HepG2 (cell line): Measurements from ENCODE around the gene PKN2. TPM values are rescaled to one million over a fixed set of nuclear protein-coding genes. Genes with fewer than 3 reads are reported as not detected.

Source experiments
- ATF5 ChIP-seq: sonication (generic); formaldehyde crosslinking; IDR thresholded peaks from 2 replicates; pipeline ENCODE4 v1.4.0; 2020; ENCODE audit warnings: mild to moderate bottlenecking, low read depth, missing genetic modification reagents
- CHCHD3 ChIP-seq: sonication (generic); formaldehyde crosslinking; IDR thresholded peaks from 2 replicates; pipeline ENCODE4 v1.8.0; 2022; ENCODE audit warnings: mild to moderate bottlenecking, missing genetic modification reagents, moderate library complexity
- DDIT3 ChIP-seq: sonication (generic); formaldehyde crosslinking; IDR thresholded peaks from 2 replicates; pipeline ENCODE4 v1.4.0; 2020; ENCODE audit warnings: mild to moderate bottlenecking, missing genetic modification reagents
- E2F1 ChIP-seq: sonication (generic); formaldehyde crosslinking; IDR thresholded peaks from 2 replicates; pipeline ENCODE4 v1.5.0; 2020; ENCODE audit warnings: missing genetic modification reagents
- GZF1 ChIP-seq: sonication (generic); formaldehyde crosslinking; IDR thresholded peaks from 2 replicates; pipeline ENCODE4 v1.5.1; 2020; ENCODE audit warnings: mild to moderate bottlenecking, missing genetic modification reagents
- KAT7 ChIP-seq: IDR thresholded peaks from 2 replicates; pipeline ENCODE4 v1.6.1; 2018; ENCODE audit warnings: borderline replicate concordance, missing compliant biosample characterization
- PRDM4 ChIP-seq: sonication (generic); formaldehyde crosslinking; IDR thresholded peaks from 2 replicates; pipeline ENCODE4 v1.9.0; 2021; ENCODE audit warnings: missing genetic modification reagents, borderline replicate concordance
- REST ChIP-seq, 2 experiments: IDR thresholded peaks; 2 replicates each; pipeline ENCODE4 v1.6.1; 2011 to 2012; ENCODE audit warnings: low read length in 2 of 2, borderline replicate concordance in 1 of 2, low read depth in 1 of 2, mild to moderate bottlenecking in 1 of 2, moderate library complexity in 1 of 2
- SP5 ChIP-seq: IDR thresholded peaks from 2 replicates; pipeline ENCODE4 v1.6.1; 2016; ENCODE audit warnings: low read depth, borderline replicate concordance
- TCF12 ChIP-seq, 2 experiments: fragments of 450-650 bp in 1 of 2; sonication (generic) in 1 of 2; formaldehyde crosslinking in 1 of 2; IDR thresholded peaks; 2 replicates each; pipeline versions ENCODE4 v1.6.1 to v1.8.0; 2017 to 2022; ENCODE audit warnings: antibody characterized with exemption in 1 of 2, mild to moderate bottlenecking in 1 of 2, missing genetic modification reagents in 1 of 2, moderate library complexity in 1 of 2
- ZBTB1 ChIP-seq: sonication (generic); formaldehyde crosslinking; IDR thresholded peaks from 2 replicates; pipeline ENCODE4 v1.4.0; 2020; ENCODE audit warnings: missing genetic modification reagents, borderline replicate concordance
- ZMAT5 ChIP-seq: sonication (generic); formaldehyde crosslinking; IDR thresholded peaks from 2 replicates; pipeline ENCODE4 v1.5.0; 2020; ENCODE audit warnings: mild to moderate bottlenecking, low read depth, missing genetic modification reagents, borderline replicate concordance
- ZNF12 ChIP-seq: sonication (generic); formaldehyde crosslinking; IDR thresholded peaks from 2 replicates; pipeline ENCODE4 v1.5.0; 2020; ENCODE audit warnings: missing genetic modification reagents
- ZNF710 ChIP-seq: sonication (generic); formaldehyde crosslinking; IDR thresholded peaks from 2 replicates; pipeline ENCODE4 v1.5.0; 2020; ENCODE audit warnings: mild to moderate bottlenecking, missing genetic modification reagents, borderline replicate concordance
- ZNF850 ChIP-seq: sonication (generic); formaldehyde crosslinking; conservative IDR thresholded peaks from 2 replicates; pipeline ENCODE4 v1.9.0; 2021; ENCODE audit warnings: mild to moderate bottlenecking, missing genetic modification reagents
- ZSCAN20 ChIP-seq: sonication (generic); formaldehyde crosslinking; IDR thresholded peaks from 2 replicates; pipeline ENCODE4 v1.4.0; 2020; ENCODE audit warnings: missing genetic modification reagents, mild to moderate bottlenecking, borderline replicate concordance
- polyA plus RNA-seq, 8 experiments: library from polyadenylated mRNA; depleted of rRNA in 3 of 8; stranded (reverse) in 7 of 8; unstranded in 1 of 8; fragments of >200 nt; fragmentation: Illumina TruSeq in 4 of 8; extraction: Trizol in 4 of 8; gene quantifications; 2 replicates each; pipeline versions ENCODE4 v1.2.1 to v1.2.3, GENCODE V29; 2011 to 2016; ENCODE audit warnings: low read depth in 4 of 8, missing spikeins in 1 of 8, mixed read lengths in 1 of 8; ENCODE audit not compliant: insufficient read depth in 1 of 8
- total RNA-seq, 5 experiments: library from RNA; depleted of rRNA; stranded (reverse); fragments of >200 nt; fragmentation: Illumina TruSeq; extraction: Trizol; gene quantifications; 2 replicates each; pipeline ENCODE4 v1.2.3, GENCODE V29; 2016; ENCODE audit warnings: low read depth in 1 of 5

The PKN2 gene
- total and polyA plus RNA-seq, 2 of the 13 experiments (the other 11 are each of a cell fraction or from before 2014, with no cell fraction given) = 17.0 to 29.4 TPM

GRCh38 chr1:88684482-88685258, 597 bp downstream of the PKN2 start (continued):
- TF ChIP-seq GZF1 (no peak), ZSCAN20 (no peak), ZNF12 (CRISPR knock-in tag) (no peak), PRDM4 (CRISPR knock-in tag) (no peak), ZNF850 (0 out of 2 replicates have a peak, but pooled peaks have one; percentile 57), ATF5 (CRISPR knock-in tag) (no peak), DDIT3 (CRISPR knock-in tag) (no peak), ZNF710 (CRISPR knock-in tag) (no peak), E2F1 (no peak), ZBTB1 (CRISPR knock-in tag) (no peak), TCF12 (IDR thresholded peaks at IDR 0.05) (no peak), TCF12 (CRISPR knock-in tag; IDR thresholded peaks at IDR 0.05) (peak; percentile 70), SP5 (CRISPR knock-in tag) (no peak), KAT7 (CRISPR knock-in tag) (peak; percentile 52; the same call in 1 of the 2 replicates), CHCHD3 (CRISPR knock-in tag) (no peak), ZMAT5 (CRISPR knock-in tag) (no peak), REST (IDR thresholded peaks at IDR 0.05; ENCODE audit: borderline replicate concordance in 1 of 2, low read depth in 1 of 2, low read length in 2 of 2) (no peak)
